HG02938 (cell line): ENCODE measurements around the gene ELMO2.

Experiments
- ATAC-seq: cut with Tn5 transposase; IDR thresholded peaks from one replicate; pipeline ENCODE4 v1.9.1; 2021; ENCODE audit warnings: mild to moderate bottlenecking, moderate library complexity; ENCODE audit not compliant: unreplicated experiment

ELMO2 gene

DNA sequence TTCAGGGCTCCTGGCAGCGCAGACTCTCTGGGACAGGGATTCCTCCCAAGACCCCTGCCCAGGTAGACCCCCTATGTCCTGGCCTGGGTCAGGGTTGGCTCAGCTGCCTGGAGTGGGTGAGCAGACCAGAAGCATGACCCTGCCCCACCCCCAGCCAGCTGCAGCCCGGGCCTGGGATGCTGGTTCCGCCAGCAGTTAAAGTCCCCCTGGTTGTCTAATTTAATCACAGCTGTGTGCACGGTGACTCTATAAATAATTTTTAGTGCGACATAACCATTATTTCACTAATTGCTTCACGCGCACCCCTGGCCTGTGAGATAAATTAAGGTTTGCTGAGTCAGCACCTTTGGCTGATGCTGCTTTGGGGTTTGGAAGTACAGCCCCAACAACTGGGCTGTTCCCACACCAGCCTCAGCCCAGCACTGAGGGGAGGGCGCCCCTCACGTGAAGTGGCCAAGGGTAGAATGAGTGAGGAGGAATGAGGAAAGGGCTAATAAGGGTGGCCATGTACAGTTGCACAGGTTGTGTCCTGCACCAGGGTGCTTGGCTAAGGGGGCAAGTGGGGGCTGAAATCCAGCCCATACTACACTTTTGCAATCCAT is 72.0 kb downstream of the ELMO2 start:
- ATAC-seq, result no peak

DNA sequence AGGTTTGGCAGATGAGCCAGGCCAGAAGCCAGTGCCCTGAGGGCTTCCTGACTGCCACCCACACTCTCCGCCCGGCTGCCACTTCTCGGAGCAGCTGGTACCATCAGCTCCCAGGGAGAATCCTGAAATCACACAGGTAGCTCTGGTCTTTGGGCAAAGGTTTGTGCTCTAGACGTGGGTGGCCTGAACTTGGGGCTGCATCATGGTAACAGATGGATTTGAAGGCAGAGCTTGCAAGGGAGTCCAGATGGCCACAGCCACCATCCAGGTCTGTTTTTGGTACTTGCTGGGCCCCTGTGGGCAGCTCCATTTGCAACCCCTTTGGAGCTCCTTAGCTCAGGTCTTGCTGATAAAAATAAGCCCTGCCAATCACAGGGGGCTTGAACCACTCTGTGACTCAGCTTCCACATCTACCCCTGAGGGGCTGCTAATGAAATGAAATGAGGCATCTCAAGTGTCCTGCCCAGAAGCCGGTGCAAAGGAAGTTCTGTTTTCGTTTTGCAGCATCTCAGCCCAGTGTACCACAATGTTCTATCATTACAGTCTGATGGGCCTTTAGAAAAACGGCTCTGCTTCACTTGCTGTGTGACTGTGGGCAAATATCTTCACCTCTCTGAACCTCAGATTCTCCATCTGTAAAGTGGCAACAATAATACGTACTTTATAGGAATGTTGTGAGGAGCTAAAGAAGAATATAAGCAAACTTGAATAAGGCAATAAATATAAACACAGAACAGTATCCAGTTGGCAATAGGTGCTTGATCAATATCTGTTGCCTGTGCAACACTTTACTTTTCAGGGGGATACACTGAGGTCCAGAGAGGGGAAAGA is 73.0 kb downstream of the ELMO2 start:
- no peak for ATAC-seq

DNA sequence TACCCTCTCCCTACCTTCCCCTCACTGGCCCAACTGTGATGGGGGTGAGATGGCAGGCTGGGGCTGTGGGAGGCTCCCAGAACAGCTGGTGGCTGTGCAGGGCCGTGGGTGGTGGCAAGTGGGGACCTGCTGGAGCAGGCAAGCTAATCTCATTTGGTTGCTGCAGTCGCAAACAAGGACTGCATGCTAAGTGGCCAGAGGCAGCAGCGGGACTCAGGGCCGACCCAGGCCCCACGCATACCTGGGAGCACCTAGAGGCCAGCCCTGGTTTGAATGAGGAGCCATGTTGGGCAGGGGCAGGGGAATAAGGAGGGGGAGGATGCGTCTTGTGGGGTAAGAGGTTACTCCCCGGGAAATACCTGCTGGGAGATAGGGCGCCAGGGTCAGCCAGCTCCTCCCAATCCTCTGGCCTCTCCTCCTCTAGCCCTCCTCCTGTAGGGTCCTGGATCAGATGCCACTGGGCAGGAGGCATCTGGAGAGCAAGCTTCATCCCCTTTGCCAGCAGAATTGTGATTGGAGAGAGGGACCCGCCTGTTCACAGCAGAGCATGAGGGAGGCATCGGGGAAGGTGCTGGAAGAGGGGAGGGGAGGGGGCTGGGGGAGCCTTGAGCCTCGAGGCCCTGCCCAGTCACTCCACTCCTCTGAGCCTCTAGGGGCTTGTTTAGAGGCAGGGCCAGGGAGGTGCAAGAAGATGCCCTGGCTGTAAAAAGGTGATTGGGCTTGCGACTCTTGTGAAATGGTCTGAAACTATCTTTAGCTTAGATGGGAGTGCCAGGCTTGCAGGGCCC is 73.8 kb downstream of the ELMO2 start:
- ATAC-seq, result no peak

DNA sequence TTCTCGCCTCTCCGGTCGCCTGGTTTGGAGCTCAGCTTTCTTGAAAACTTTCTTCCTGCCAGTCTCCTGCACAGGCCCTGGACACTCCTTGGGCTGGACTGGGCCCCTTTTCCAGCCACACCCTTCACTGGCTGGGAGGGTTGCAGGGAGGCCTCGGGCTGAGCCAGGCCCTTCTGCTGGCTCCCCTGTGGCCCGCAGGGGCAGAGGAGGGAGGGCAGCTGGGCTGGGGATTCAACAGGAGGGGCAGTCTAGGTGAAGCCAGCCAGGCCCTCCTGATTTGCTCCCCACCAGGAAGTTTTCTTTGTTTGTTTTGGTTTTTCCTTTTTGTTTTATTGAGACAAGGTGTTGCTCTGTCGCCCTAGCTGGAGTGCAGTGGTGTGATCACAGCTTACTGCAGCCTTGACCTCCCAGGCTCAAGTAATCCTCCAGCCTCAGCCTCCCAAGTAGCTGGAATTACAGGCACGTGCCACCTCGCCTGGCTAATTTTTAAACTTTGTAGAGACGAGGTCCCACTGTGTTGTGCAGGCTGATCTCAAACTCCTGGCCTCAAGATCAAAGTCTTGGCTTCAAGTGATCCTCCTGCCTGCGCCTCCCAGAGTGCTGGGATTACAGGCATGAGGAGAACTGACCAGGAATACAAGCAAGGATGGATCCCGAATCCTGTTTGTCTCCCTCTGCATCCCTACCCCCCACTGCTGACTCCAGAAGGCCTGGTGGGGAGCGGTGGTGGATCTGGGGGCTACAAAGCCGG is 74.6 kb downstream of the ELMO2 start:
- no peak for ATAC-seq

DNA sequence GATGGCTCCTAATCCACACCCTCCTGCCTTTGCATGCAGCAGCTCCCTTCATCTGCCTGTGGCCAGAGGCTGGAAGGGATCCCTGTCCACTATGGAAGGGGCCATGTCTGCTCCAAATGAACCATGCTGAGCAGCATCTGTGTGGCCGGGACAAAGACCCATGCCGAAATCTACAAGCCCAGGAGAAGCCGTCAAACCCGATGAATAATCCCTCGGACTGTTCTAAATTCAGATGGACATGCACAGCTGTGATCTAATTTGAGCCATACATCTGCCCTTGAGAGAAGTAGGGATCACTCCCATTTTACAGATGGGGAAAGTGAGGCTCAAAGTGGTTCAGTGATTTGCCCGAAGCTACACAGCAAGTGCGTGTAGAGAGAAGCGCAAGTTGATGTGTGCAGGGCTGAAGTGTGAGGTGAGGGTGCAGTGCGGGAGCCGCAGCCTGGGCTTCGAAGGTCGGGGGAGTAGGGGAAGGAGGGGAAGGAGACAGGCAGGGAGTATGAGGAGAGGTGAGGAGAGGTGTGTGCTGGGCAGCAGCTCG is 75.5 kb downstream of the ELMO2 start:
- no peak for ATAC-seq

DNA sequence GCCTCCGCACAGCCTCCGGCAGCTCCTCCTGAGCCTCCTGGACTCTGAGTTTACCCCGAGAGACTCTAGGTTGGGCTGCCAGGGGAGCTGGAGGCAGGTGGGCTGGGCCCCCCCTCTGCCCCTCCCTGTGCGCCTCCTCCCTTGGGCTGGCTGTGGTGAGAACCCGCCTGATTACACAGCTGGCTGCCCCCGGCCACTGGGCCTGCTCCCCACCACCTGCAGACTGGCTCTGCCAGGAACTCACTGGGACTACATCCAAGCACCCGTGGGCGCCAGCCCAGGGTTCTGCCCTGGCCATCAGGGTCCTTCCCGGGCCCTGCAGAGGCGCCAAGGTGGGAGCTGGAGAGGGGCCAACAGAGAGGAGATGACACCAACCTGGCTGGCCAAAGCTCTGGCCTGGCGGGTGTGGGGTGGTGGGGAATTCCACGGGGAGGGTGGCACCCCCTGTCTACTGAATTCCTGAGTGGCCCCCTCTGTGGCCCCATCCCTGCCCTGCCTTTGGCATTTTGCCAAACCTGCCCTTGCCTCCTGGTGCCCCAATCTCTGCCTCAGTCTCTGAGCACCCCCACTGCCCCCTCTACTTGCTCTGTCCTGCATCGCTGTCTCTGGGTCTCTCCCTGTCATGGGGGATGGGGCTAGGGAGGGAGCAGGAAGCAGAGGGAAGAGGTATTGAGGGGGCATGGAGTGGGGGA is 76.2 kb downstream of the ELMO2 start:
- no peak for ATAC-seq

DNA sequence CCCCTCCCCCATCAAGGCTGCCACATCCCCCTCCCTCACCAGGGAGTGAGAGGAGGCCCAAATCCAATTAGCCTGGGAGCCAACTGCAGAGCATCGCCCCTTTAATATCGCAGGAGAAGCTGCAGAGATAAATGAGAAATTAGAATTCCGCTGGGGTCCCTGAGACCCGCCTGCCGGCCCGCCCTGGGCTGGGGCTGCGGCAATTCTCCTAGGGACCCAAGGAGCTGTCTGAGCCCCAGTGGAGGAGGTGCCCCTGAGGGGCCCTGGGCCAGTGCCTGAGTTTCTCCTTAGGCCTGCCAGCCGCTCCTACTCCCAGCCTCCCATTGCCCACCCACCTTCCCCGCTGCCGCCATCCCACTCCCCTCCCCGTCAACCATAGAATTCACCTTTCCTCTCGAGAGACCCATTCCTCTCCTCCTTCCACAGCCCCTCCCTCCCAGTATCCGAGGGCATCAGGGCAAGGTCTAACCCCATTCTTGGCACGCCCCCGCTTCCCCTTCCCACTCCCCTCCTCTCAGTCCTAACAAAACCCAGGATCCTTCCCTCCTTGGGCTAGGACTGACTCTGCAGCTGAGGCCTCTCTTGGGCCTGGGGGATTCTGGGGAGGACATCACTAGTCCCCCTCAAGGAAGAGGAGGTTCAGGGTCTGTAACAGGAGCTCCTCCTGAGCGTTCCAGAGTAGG is 78.1 kb downstream of the ELMO2 start:
- no peak for ATAC-seq

DNA sequence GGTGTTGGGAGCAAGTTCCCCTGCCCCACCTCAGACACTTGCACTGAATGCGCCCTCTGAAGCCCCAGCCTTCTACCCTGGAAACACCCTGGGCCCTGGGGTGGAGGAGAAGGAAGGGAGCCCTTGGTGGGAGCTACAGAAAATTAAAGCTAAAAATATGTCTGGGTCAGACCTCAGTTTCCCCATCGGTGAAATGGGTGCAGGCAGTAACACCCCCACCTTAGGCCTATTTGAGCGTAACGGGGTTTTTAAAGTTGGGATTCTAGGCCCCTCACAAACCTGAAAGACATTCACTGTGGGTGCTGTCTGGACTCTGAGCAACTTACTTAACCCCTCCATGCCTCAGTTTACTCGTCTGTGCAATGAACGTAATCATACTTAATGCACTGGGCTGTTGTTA is 78.9 kb downstream of the ELMO2 start:
- no peak for ATAC-seq

DNA sequence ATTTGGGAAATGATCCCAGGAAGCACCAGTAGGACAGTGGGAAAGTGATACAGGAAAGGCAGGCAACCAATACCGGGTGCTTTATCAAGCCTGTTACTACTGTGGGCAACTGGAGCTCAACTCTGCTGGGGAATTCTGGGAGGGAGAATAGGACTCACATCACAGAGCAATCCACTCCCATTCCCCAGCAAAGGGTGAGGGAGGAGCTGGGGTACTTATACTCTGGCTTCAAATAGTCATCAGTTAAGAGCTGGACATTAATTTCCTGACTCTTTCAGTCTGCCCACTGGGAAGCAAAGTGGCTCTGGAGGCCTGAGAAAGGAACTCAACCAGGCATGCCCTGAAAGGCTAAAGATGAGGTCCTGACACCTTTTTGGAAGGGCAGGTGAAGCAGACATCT is 80.6 kb downstream of the ELMO2 start:
- ATAC-seq, result no peak

DNA sequence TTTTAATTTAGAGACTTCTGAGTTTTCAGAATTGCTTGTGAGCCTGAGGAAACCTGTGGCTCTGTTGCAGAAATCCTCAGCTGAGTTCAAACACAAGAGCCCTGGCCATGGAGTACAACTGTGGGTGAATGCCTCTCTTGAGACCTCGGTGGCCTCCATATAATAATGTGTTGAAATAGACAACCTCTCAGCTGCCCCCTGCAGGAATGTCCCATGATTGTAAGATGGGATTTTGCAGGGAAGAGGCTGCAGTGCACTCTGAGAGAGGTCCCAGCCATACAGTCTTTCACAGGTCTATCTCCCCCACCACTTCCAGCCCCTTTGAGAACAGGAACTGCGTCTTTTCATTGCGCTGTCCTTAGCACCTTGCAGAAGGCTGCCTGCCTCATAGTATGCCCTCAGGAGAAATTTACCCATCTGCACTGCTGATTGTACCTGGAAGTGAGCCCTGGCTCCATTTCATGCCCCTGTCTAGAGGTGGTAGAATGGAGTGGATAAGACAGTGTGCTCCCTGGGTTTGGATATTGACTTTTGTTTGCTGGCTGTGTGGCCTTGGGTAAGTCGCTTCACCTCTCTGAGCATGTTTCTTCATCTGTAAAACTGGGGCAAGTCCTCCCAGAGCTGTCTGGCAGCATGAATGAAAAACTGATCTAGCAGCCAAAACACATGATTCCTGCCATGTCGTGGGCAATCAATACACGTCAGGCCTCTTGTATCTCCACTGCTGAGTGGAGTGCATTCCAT is 81.3 kb downstream of the ELMO2 start:
- no peak for ATAC-seq

DNA sequence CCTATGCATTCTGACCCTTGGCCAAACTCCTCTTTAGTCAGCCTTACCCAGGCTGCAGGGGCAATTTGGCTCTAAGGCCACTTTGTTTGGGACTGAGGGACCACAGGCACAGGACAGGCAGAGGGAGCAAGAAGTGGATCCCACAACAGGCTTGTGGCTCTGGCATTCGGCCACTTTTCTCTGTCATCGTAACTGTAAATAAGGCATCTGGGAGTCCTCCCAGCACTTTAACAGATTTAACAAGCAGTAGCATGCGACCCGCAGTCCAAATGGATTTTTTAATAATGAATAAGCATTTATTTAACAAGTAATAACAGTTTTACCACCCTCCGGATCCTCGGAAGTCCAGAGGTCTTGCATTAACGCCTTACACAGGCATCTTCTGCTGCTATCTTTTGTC is 82.0 kb downstream of the ELMO2 start:
- no peak for ATAC-seq

DNA sequence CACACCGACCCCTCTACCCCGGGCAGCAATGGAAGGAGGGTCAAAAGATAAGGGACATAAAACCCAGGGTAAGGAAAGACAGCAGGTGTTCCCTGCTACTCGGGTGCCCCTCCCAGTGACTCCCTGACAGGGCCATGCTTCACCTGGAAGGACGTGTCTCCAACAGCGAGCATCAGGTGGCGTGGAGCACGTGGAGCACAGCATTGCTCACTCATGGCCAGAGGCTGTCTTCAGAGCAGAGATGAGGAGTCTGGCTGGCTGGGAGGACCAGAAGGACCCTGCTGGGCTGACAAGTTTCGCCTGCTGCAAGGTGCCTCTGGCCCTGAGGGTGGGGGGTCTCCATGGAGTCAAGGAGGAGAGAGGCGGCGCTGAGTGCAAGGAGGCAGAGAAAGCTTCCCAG is 82.9 kb downstream of the ELMO2 start:
- ATAC-seq, result no peak

DNA sequence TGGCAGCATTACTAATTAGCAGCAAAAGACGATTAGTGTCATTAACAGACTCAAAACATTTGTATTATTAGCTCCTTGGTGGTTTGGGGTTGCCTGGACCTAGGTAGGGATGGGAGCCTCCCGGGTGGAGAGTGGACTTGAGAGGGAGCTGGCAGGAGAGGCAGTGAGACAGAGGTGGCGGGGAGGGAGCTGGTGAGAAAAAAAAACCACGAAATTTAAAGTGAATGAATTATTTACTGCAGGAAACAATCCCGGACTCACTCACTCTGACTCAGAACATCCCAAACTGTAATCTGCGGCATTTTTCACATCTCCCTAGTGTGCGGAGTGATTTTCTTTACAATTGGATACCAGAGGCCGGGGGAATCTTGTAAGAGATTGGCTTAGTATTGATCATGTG is 83.8 kb downstream of the ELMO2 start:
- ATAC-seq, result no peak

DNA sequence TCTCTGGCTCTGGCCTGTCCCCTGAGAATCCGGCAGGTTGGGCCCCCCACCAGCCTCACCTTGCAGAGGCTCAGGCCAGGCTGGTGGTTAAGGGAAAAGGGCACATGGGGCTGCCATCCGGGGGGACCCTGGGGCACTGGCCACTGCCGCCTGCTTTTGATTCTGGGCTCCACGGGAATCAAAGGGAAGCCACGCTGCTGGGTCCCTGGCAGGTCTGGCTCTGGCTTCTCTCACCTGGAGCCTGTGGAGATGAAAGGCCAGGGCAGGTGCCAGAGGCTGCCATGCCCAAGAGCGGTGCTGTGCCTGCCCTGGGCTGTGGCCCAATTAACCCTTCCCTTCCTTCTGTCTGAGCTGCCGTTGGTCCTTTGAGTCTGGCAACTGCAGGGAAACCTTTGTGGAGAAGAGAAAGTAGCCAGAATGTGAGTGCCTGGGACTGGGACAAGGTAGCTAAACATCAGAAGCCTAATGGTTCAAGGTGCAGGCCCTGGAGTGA is 88.7 kb downstream of the ELMO2 start:
- no peak for ATAC-seq

DNA sequence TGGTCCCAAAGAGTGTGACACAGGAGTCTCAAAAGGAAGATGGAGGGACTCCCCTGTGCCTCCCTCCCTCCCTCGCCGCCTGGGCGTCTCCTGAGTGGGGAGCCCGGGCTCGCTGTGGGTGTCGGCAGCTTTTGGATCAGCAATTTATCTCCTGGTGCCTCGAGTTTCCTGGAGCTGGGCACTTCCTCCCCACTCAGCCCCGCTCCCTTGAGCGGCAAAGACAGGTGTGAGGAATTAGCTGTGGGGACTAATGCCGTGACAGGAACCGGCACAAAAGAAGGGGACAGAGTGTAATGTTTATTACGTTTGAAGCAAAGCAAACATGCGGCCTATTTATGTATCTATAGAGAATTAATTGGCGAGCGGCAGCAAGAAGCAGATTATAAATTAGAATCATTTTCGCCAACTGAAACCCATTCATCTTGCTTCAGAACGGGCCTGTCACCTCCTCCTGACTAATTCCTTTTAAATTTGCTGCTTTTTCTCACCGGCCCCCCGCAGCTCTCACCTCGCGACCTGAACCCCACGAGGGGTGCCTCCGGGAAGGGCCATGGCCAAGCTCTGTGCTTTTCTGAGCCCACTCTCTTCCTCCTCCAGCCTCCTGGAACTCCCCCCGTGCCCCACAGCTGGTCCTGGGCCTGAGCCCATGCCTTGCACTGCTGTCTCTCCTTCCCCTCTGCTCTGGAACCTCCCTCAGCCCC is 89.3 kb downstream of the ELMO2 start:
- ATAC-seq, result no peak
